ENCODE measurements around the gene FFAR4.
"Not testable (repeated sequence)": the region's sequence is repeated elsewhere in the genome, so short reads cannot be mapped to it uniquely, and the experiment has no call there.

FFAR4 gene

DNA sequence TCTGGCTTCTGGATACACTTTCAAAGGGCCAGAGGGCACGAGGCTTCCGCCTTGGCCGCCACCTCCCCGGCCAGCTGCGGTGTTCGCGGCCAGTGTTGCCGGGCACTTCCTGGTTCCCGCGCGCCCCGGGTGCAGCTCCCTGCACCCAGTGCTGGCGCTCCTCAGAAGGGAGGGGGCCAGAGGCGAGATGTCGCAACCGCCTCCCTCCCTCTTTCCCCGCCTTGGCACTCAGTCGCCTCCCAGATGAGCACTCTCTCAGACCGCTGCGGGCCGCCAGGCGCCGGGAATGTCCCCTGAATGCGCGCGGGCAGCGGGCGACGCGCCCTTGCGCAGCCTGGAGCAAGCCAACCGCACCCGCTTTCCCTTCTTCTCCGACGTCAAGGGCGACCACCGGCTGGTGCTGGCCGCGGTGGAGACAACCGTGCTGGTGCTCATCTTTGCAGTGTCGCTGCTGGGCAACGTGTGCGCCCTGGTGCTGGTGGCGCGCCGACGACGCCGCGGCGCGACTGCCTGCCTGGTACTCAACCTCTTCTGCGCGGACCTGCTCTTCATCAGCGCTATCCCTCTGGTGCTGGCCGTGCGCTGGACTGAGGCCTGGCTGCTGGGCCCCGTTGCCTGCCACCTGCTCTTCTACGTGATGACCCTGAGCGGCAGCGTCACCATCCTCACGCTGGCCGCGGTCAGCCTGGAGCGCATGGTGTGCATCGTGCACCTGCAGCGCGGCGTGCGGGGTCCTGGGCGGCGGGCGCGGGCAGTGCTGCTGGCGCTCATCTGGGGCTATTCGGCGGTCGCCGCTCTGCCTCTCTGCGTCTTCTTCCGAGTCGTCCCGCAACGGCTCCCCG, at the start of gene FFAR4:
FFAR4 (plus strand) TSS at position 231 of the 842 bp plus-strand sequence; CDS start at position 287, 56 bp downstream.
- no peak for DNase-seq

DNA sequence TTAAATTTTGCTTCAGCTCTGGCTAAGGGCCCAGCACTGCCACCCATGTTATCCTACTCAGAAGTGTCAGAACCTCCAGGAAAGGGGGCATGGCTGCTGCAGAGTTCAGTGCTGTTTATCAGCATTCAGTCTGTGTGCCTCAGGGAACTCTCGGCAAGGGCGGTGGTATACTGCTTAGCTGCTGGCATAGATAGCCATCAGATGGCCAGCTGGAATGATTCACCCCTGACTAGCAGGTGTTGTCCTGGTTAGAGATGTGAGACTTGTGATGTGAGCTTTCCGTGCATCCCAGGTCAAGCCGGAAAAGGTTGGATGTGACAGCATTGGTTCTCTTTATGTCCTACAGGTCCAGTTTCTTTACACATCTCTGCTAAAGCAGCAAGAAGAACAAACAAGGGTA, 47.9 kb upstream of the FFAR4 start:
- no peak for DNase-seq

DNA sequence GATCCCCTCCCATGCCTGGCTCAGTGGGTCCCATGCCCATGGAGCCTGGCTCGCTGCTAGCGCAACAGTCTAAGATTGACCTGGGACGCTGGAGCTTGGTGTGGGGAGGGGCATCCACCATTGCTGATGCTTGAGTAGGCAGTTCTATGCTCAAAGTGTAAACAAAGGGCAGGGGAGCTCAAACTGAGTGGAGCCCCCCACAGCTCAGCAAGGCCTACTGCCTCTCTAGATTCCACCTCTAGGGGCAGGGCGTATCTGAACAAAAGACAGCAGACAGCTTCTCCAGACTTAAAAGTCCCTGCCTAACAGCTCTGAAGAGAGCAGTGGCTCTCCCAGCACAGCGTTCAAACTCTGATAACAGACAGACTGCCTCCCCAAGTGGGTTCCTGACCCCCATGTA, 31.2 kb upstream of the FFAR4 start:
- no peak for DNase-seq

DNA sequence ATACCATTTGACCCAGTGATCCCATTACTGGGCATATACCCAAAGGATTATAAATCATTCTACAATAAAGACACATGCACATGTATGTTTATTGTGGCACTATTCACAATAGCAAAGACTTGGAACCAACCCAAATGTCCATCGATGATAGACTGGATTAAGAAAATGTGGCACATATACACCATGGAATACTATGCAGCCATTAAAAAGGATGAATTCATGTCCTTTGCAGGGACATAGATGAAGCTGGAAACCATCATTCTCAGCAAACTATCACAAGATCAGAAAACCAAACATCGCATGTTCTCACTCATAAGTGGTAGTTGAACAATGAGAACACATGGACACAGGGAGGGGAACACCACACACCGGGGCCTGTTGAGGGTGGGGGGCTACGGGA, 25.6 kb upstream of the FFAR4 start:
- not testable (repeated sequence) for DNase-seq

DNA sequence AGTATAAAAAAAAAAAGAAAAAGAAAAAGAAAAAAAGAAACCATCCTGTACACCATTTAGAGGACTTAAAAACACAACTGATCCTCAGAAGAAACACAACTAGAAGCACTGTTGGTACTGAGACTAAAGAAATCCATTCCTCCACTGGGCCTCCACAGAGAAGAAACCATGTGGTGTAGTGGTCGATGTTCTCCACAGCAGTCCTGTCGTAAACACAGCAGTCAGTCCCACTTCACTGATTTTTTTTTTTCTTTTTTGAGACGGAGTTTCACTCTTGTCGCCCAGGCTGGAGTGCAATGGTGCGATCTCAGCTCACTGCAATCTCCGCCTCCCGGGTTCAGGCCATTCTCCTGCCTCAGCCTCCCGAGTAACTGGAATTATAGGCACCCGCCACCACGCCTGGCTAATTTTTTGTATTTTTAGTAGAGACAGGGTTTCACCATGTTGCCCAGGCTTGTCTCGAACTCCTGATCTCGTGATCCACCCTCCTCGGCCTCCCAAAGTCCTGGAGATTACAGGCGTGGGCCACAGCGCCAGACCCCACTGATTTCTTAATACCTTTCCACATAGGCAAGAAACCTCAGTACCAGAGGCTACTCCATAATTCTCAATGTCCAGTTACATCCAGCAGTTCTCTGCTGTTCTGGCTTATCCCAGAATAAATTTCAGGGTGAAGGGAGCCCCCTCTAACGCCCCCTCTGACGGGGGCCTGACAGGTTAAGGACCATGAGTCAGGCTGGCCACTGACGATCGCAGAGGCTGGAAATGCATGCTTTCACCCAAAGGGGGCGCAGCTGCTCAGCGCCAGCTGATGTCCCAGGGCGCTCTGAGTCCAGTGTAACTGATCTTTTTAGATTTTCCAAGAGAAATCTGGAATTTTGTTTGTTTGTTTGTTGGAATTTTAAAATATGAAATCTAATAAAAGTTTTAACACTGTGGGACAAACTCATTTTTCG, 24.8 kb upstream of the FFAR4 start:
- DNase-seq = peak; percentile 16

DNA sequence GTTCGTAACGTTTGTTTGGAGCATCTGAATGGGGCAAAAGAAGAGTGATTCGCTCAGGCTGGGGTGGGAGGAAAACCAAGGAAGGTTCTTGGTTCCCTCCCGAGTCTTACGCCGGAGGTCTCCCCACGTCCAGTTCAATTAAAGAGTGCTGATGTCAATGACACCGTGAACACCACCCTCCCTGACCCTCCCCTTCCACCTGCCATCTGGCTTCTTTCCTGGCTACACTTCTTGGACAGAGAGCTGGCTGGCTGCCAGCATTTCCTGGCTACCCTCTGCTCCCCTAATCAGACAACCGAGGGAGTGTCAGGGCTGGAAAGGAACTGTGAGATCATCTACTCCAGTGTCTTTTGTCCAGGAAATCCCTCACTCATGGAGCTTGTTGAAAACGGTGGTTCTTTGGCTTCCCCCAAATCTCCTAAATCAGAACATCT, 24.1 kb upstream of the FFAR4 start:
- DNase-seq = no peak

DNA sequence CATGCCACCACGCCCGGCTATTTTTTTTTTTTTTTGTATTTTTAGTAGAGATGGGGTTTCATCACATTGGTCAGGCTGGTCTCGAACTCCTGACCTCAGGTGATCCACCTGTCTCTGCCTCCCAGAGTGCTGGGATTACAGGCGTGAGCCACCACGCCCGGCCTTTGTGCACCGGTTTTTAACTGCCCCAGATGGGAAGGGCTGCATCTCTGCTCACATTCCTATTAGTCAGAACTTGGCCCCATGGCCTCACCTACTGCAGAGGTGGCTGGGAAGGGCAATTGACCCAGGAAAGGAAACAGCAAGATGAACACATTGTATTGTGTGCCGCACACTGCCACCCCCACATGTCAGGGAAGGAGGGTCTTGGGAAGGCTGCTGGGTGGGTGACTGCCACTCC, 19.5 kb upstream of the FFAR4 start:
- not testable (repeated sequence) for DNase-seq

DNA sequence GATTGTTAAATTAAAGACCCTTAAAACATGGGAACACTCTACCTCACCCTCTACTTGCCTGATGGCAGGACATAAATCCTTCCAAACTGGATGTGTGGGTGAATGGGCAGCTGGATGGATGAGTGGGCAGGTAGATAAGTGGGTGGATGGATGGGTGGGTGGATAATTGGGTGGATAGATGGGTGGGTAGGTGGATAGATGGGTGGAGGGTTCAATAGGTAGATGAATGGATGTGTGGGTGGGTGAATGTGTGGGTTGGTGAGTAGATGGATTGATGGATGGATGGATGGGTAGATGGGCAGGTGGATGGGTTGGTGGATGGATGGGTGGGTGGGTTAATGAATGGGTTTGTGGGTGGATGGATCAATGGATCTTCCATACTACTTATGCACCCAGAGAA, 18.9 kb upstream of the FFAR4 start:
- no peak for DNase-seq

DNA sequence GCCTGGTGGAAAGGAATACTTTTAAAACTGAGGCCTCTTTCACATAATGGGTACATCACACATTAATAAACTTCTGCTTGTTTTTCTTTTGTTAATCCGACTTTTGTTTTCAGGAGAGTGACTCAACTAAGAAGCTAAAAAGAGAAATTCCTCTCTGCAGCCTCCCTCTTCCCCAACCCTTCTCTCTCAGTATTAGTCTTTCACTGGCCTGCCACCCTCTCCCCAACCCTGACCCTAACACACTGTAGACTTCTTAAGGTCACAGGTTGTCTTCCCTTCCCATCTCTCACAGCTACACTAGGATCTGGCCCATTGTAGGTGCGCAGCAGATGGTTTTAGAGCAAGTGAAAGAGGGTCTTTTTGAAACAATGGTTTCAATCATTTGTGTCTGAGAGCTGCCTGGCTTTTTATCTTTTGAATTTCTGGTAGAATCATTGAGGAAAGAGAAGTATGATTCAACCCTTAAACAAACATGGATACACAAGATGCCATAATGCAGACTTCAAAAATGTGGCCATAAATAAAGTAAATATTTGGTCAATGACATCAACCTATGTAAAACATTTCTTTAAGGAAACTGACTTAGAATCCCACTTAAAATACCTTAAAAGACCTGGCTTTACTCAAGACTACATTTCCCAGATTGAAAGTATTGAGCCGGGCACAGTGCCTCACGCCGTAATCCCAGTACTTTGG, 17.9 kb upstream of the FFAR4 start:
- DNase-seq = no peak

DNA sequence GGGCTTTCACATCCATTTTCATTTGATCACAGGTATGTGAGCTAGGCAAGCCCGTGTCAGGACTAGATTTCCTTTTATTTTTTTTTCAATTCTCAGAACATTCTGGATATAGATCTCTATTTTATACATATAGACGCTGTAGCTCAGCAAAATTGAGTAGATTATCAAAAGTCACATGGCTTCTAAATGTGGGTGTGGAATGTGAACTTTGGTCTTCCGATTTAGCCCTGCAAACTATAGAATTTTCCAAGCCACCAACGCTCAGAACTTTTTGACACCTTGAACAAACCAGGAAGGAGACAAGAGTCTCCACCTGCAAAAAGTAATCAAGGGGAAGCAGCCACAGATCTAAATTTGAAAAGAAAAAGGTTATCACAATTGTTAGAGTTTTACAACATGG, 15.9 kb upstream of the FFAR4 start:
- no peak for DNase-seq

DNA sequence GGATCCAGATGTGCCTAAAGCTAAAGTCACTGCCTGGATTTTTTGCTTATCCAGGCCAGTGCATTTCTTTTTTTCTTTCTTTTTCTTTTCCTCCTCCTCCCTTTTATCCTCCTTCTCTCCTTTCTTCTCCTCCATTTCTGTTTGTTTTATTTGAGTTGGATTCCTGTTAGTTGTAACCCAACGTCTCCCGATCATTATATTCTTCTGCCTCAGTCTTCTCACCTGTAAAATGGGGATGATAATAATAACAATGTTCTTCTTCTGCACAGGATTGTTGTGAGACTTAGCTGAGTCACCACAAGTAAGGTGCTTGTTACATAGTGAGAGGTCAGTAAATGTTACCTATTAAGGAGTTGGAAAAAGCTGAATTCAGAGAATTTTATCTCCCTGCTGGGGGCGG, 13.7 kb upstream of the FFAR4 start:
- DNase-seq = no peak

DNA sequence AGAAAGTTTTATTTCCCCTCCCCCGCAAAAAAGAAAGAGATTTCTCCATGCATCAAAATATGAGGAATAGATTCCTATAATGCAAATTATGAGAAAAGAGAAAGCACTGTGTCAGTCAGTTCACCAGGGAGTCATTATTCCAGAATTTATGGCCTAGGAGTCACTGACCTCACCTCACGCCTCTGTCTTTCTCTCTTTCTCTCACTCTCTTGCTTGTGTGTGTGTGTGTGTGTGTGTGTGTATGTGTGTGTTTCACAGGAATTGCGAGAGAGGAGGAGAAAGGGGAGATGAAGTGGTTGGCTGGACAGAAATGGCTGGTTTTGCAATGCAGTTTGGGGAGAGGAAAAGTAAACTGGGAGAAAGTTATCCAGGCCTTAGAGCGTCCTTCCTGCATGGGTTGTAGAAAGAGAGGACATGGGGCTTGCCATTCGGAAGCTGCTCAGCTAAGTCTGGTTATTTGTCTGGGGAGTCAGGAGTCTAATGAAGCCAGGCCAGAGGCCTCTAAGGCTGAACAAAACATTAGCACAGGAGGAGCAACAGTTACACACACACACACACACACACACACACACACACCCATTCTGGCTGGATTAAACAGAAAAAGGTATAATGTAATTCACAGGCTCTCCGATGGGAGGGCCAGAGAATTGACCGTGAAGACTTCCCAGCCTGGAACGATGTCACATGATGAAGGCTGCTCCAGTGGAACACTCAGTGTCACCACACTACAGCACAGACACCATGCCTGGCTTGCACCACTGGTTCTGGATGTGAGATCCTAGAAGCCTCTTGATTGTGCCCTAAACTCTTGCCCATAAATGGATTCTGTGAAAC, 12.8 kb upstream of the FFAR4 start:
- no peak for DNase-seq

DNA sequence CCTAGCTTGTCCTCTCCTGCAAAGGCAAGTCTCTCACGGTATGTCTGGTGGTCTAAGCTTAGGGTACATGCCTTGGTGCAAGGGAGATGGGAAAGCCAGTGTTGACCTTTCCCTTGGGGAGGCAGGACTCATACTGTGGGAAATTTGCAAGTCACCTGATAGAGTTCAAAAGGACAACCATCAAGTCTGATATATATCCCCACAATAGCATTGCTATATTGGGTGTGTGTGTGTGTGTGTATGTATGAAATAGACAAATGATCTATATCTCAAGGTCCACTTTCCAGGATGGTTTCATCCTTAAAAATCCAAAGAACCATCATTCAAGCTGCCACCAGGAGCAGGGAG, 12.2 kb upstream of the FFAR4 start:
- DNase-seq = no peak

DNA sequence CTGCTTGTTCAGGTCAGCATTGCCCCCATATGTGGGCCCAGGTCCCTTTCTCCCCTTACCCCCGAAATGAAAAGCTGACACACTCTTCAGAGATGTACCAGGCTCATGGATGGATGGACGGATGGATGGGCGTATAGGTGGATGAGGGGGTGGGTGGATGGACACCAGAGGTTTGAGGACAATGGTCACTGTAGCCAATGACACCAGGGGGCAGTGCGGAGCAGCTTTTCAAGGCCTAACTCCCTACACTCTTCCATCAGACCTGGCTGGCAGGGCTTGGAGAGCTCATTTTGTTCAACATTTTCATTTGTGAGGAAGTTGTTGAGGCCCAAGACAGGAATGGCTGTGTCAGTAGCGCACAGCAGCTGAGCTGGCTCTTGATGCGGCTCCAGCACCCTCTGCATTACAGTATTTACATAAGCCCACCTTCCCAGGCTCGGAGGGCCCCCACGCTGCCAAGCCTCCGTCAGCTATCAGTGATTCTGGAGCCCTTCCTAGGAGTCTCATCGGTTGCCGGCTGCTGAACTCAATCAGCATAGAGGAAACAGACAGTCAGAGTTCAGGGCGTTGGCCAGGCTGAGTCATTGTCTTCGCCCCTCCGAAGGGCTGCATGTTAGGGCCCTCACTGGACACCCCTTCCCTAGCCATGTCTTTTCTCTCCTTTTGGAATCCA, 11.6 kb upstream of the FFAR4 start:
- DNase-seq = peak; percentile 38

DNA sequence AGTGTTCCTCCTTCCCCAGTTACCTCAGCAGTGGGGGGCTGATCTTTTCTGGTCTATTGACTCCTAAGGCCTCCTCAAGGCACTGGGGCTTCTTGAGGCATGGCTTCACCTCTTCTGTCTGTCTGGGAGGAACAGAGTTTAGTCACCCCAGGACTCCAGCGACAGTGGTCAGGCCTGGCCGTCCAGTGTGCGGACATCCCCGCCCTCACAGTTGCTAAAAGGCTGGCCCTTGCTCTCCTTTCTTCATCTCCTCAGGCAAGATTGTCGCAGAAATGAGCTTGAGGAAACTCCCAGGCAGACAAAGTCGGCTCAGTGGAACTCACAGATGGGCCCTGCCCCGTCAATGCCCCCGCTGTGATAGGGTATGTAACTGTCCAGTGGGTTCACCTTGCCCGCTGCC, 7.0 kb upstream of the FFAR4 start:
- DNase-seq = no peak

DNA sequence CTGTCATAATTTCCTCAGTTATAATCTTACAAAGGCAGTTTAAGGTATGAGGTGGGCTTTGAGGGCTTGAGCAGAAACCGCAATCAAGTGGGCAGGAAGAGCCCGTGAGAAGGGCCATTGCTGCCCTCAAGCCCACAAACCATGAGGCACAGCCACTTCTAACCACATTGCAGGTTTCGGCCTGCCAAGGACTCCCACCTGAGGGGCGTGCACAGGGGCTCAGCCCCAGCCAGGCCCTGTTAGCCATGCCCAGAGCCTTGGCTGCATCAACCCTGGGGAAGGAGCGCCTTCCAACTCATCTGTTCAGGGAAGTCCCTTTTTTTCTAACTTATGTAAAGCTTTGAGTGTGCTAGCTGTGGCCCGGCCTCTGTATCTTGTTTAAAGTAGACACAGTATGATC, 5.9 kb upstream of the FFAR4 start:
- no peak for DNase-seq

DNA sequence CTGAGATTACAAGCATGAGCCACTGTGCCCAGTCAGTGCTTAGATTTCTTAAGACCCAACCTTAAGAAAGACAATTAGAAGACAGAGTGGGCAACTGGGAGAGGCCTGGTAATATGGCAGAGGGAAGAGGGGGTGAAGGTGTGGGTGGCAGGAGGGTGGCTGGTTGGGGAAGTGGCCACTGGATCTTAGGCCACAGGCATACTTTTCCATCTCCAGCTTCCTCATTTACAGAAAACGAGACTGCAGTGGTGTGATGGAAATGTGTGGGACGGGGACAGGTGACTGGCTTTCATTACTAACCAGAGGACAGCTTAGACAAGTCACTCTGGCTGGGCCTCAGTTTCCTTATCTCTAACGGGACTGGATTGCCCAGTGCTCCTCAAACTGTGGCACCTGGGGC, 1.0 kb upstream of the FFAR4 start:
- DNase-seq = no peak

DNA sequence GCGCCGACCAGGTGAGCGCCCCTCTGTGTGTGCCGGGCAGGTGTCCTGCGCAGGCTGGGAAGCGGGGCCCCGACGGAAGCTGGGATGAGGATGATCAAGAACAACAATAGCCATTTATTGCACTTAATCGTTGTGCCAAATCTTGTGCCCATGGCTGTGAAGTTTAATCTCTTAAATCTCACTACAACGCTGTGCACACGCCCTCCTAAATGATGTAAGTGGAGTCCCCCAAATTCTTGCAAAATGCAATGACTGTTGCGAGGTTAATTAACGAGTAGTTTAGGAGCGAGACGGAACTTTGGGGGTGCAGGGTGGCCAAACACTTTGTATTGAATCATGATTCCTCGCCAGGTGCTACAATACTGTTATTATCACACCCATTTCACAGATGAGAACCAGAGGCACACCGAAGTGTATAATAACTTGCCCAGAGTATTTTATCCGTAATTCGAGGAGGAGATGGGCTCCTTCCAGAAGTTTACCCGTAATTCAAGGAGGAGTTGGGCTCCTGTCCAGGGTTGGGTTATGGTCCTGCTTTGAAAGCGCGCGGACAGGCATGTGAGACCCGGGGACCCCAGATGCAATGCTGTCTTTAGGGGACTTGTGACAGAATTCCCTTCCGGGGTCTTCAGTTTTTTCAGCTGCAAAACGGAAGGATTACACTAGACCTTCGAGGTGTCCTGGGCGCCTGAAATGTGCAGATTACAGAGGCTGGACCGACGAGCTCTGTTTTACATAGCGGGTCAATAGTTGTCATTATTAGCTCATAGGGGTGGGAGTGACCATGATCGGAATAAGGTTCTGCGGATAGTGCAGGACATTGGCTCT, 1.0 kb downstream of the FFAR4 start:
- DNase-seq = no peak

DNA sequence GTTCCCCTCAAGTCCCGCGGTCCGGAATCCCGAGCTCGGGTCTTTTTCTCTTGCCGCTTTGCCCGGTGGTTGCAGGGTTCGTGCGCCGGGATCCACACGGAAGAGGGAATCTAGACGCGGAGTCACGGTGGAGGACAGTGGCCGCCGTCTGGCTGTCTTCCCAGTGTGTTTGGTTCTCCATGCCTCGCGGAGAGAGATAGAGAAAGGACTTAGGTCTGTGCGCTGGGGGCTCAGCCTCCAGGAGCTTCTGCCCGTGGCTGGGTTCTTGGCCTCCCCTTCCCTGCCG, 1.6 kb downstream of the FFAR4 start:
- DNase-seq = no peak

DNA sequence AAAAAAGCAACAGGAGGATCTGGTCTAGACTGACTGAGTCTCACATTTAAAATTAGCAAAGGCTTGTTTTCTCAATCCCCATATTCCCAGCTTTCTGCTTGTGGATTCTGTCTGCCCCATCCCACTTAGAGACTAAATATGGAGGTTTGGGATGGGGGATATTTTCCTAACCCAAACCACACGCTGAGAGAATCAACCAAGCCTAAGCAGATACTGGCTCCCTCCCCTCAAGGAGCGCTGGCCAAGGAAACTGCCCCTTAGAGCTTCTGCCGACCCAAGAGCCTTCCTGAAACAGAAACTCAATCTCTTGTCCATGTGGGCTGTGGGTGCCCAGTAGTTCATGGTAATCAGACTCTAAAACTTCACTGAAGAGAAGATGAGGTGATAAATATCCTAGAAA, 3.9 kb downstream of the FFAR4 start:
- DNase-seq = no peak

DNA sequence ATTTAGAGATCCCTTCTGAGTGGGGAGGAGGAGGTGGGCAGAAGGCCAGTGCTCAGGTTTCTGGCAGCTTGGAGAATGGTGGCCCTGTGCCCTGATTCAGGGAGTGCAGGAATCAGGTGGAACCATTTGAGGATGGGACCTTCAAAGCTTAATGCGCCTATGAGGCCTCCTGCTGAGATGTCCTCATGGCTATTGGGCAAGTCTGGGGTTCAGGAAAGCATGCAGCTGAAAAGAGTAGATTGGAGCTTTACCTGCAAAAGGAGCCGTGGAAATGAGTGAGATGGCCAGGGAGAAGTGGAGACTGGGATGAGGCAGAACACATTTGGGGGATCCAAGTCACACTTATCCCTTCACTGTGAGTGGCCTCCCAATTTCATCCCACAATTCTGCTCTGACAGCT, 6.1 kb downstream of the FFAR4 start:
- no peak for DNase-seq

All from CD4-positive, alpha-beta T cell treated with Interleukin-10 for 1 hour (primary cell).